GM23248 (cell line): ENCODE measurements around the gene WDR27.

Experiments
- EZH2 ChIP-seq: fragments of 200-600 bp; sonication (generic); IDR thresholded peaks from 2 replicates; pipeline ENCODE4 v1.6.1; 2018; ENCODE audit warnings: antibody characterized with exemption, mild to moderate bottlenecking; ENCODE audit not compliant: insufficient read depth, poor library complexity, severe bottlenecking
- EZH2phosphoT487 ChIP-seq: fragments of 200-600 bp; sonication (generic); IDR thresholded peaks from 2 replicates; pipeline ENCODE4 v1.6.1; 2018; ENCODE audit warnings: antibody characterized with exemption, moderate library complexity, mild to moderate bottlenecking, low read depth; ENCODE audit not compliant: insufficient read depth

- no peak for TF ChIP-seq EZH2
- TF ChIP-seq EZH2phosphoT487: no peak
These were observed 143.9 kb downstream of the WDR27 start for GRCh38 chr6:169557887-169558286.
